Measurements from ENCODE around the gene NAA35.

NAA35 gene

DNA sequence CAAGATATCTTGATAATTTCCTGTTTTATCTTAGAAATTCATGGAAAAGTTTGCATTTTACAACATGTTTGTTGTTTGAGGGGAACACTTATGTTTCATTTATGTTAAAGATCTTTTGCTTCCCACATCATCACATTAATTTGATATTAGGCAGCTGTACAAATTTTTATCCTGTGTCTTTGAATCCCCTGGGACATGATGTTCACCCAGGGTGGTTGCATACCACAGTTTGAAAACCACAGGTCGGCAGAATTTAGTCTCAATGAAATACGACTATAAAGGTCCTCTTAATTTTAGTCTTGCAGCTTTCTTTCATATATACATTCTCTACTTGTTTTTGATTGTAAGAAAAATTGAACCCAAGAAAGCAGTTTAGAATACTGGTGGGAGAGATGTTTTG is 3.7 kb downstream of the NAA35 start:
- Histone ChIP-seq H4K8ac (ENCODE audit: low read depth, low read length) (no peak overlapping the region), H3K14ac (ENCODE audit: low read length) (no peak overlapping the region), H3K18ac (ENCODE audit: low read length) (no peak overlapping the region), H3K27me3 (ENCODE audit: insufficient read depth, low read length) (no peaks in the 10 kb centered on the region), H3K79me2 (ENCODE audit: control insufficient read depth, insufficient read depth, low read length, poor library complexity) (peaks cover 10% of the 10 kb centered on the region), H3K9me3 (ENCODE audit: insufficient read depth, low read depth, low read length) (no peaks in the 10 kb centered on the region), H3K27ac (ENCODE audit: low read depth, low read length) (no peak overlapping the region), H4K12ac (ENCODE audit: low read depth, low read length) (no peak overlapping the region), H3K4me1 (ENCODE audit: control insufficient read depth in 1 of 2, insufficient read depth in 2 of 2, low read length in 2 of 2) (no peaks in the 10 kb centered on the region), H4K91ac (ENCODE audit: low read depth, low read length) (no peak overlapping the region), H2BK12ac (ENCODE audit: low read length) (no peak overlapping the region), H3K23ac (ENCODE audit: low read length) (no peak overlapping the region), H3K4me3 (ENCODE audit: low read depth, low read length) (no peak overlapping the region), H3K36me3 (ENCODE audit: control insufficient read depth in 1 of 2, insufficient read depth in 2 of 2, low read length in 2 of 2) (peaks cover 0 to 14% of the 10 kb centered on the region in 2 experiments), H3K9ac (ENCODE audit: low read length) (no peak overlapping the region), H2BK120ac (ENCODE audit: insufficient read depth, low read length, poor library complexity) (no peak overlapping the region), H3K79me1 (ENCODE audit: low read length) (peaks cover 8% of the 10 kb centered on the region), H3K4ac (ENCODE audit: low read depth, low read length) (no peak overlapping the region), H2AK5ac (ENCODE audit: low read length) (no peak overlapping the region), H2AFZ (ENCODE audit: insufficient read depth, low read length, poor library complexity) (no peak overlapping the region), H2BK5ac (ENCODE audit: low read depth, low read length, poor library complexity) (no peak overlapping the region), H3K4me2 (ENCODE audit: low read length) (no peak overlapping the region)
- no peak for DNase-seq
- WGBS (ENCODE audit: extremely low coverage, insufficient coverage, insufficient read length) = no CpG with 5 or more reads among the region's 2 CpGs

DNA sequence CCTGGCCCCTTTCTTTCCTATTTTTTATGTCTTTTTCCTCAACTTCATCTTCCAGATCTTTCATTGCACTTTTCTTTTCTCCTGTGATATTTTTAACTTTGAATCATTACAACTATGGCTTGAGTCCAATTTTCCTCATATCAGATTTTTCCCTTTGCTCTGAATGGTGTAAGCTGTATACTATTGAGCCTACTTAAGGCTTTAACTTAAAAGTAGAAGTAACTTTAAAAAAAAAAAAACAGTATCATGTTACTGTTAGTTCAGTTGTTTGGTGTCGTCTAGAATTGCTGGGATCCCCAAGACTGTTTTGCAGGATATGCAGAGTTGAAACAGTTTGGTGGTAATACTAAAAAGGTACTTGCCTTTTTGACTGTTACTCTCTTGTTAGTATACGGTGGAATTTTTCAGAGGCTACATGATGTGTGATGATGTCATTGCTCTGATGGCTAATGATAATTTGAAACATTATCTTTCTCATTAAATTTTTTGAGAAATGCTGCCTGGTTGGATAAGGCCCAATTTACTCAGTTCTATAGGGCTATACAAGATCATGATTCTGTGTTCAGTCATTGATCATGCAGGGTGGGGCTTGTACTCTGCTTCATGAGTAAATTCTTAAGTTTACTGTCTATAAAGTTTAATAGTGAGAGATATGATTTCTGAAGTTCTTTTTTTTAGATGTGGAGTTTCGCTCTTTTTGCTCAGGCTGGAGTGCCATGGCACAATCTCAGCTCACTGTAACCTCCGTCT is 8.8 kb downstream of the NAA35 start:
- Histone ChIP-seq H4K12ac (ENCODE audit: low read depth, low read length) (no peak overlapping the region), H3K9ac (ENCODE audit: low read length) (no peak overlapping the region), H3K27ac (ENCODE audit: low read depth, low read length) (no peak overlapping the region), H3K4me1 (ENCODE audit: control insufficient read depth in 1 of 2, insufficient read depth in 2 of 2, low read length in 2 of 2) (no peaks in the 10 kb centered on the region), H2AFZ (ENCODE audit: insufficient read depth, low read length, poor library complexity) (no peak overlapping the region), H4K8ac (ENCODE audit: low read depth, low read length) (no peak overlapping the region), H3K79me1 (ENCODE audit: low read length) (no peaks in the 10 kb centered on the region), H3K4ac (ENCODE audit: low read depth, low read length) (no peak overlapping the region), H3K23ac (ENCODE audit: low read length) (no peak overlapping the region), H2BK12ac (ENCODE audit: low read length) (no peak overlapping the region), H2BK120ac (ENCODE audit: insufficient read depth, low read length, poor library complexity) (no peak overlapping the region), H3K9me3 (ENCODE audit: insufficient read depth, low read depth, low read length) (no peaks in the 10 kb centered on the region), H3K79me2 (ENCODE audit: control insufficient read depth, insufficient read depth, low read length, poor library complexity) (peaks cover 6% of the 10 kb centered on the region), H3K4me3 (ENCODE audit: low read depth, low read length) (no peak overlapping the region), H4K91ac (ENCODE audit: low read depth, low read length) (no peak overlapping the region), H3K14ac (ENCODE audit: low read length) (no peak overlapping the region), H2BK5ac (ENCODE audit: low read depth, low read length, poor library complexity) (no peak overlapping the region), H3K27me3 (ENCODE audit: insufficient read depth, low read length) (no peaks in the 10 kb centered on the region), H3K36me3 (ENCODE audit: control insufficient read depth in 1 of 2, insufficient read depth in 2 of 2, low read length in 2 of 2) (peaks cover 14 to 18% of the 10 kb centered on the region in 2 experiments), H3K4me2 (ENCODE audit: low read length) (no peak overlapping the region), H2AK5ac (ENCODE audit: low read length) (no peak overlapping the region), H3K18ac (ENCODE audit: low read length) (no peak overlapping the region)
- no CpG with 5 or more reads among the region's 4 CpGs for WGBS (ENCODE audit: extremely low coverage, insufficient coverage, insufficient read length)
- no peak for DNase-seq

DNA sequence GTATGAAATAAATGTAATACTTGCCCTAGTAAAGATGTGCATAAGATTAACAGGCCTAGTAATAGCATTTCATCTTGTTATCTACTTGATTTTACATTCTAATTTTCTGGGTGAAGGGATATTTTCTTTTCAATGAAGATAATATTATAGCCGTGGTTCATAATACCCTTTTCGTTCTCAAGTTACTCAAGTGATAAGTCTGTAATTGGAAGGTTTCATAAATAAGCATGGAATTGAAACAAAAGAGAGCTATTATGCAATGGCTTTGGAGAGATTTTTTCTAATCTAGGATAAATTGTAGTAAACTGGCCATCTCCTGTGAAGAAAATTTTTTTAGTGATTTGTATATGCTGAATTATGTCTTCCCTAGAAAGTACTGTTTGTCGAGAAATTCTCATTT is 19.0 kb downstream of the NAA35 start:
- no peak overlapping the region for H2BK12ac ChIP-seq (ENCODE audit: low read length)
- DNase-seq = no peak
- H3K27ac ChIP-seq (ENCODE audit: low read depth, low read length) = no peak overlapping the region
- H3K14ac ChIP-seq (ENCODE audit: low read length) = no peak overlapping the region
- H3K79me1 ChIP-seq (ENCODE audit: low read length) = no peaks in the 10 kb centered on the region
- H3K36me3 ChIP-seq (ENCODE audit: control insufficient read depth in 1 of 2, insufficient read depth in 2 of 2, low read length in 2 of 2) = peaks cover 8% of the 10 kb centered on the region in 2 experiments
- no peak overlapping the region for H3K4me2 ChIP-seq (ENCODE audit: low read length)
- WGBS (ENCODE audit: extremely low coverage, insufficient coverage, insufficient read length) = no CpG with 5 or more reads among the region's 3 CpGs
- no peak overlapping the region for H2AFZ ChIP-seq (ENCODE audit: insufficient read depth, low read length, poor library complexity)
- no peak overlapping the region for H2BK120ac ChIP-seq (ENCODE audit: insufficient read depth, low read length, poor library complexity)
- no peak overlapping the region for H3K9ac ChIP-seq (ENCODE audit: low read length)
- no peak overlapping the region for H3K18ac ChIP-seq (ENCODE audit: low read length)
- no peak overlapping the region for H2AK5ac ChIP-seq (ENCODE audit: low read length)
- H4K91ac ChIP-seq (ENCODE audit: low read depth, low read length) = no peak overlapping the region
- H3K79me2 ChIP-seq (ENCODE audit: control insufficient read depth, insufficient read depth, low read length, poor library complexity) = no peaks in the 10 kb centered on the region
- H3K4me3 ChIP-seq (ENCODE audit: low read depth, low read length) = no peak overlapping the region
- no peaks in the 10 kb centered on the region for H3K9me3 ChIP-seq (ENCODE audit: insufficient read depth, low read depth, low read length)
- H4K8ac ChIP-seq (ENCODE audit: low read depth, low read length) = no peak overlapping the region
- H2BK5ac ChIP-seq (ENCODE audit: low read depth, low read length, poor library complexity) = no peak overlapping the region
- no peak overlapping the region for H3K23ac ChIP-seq (ENCODE audit: low read length)
- H3K4me1 ChIP-seq (ENCODE audit: control insufficient read depth in 1 of 2, insufficient read depth in 2 of 2, low read length in 2 of 2) = no peaks in the 10 kb centered on the region
- H4K12ac ChIP-seq (ENCODE audit: low read depth, low read length) = no peak overlapping the region
- no peaks in the 10 kb centered on the region for H3K27me3 ChIP-seq (ENCODE audit: insufficient read depth, low read length)
- H3K4ac ChIP-seq (ENCODE audit: low read depth, low read length) = no peak overlapping the region

DNA sequence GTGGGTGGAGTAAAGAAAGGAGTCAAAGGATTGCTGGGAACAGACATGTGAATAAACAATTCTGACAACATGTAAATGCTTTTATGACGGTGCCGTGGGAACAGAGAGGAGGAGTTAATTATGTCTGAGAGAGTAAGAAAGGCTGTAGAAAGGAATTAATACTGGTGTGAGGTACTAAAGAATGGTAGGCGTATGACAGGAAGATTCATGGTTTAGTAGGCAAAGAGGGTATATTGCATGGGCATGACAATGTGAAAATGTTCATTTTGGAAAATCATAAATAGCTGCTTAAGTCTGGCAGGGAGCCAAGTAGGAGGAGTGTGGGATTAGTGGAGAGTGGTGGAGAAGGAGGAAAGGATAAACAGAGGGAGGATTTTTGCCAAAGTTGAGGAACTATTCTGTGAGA is 19.7 kb downstream of the NAA35 start:
- H3K9me3 ChIP-seq (ENCODE audit: insufficient read depth, low read depth, low read length) = no peaks in the 10 kb centered on the region
- H4K8ac ChIP-seq (ENCODE audit: low read depth, low read length) = no peak overlapping the region
- no peak overlapping the region for H4K91ac ChIP-seq (ENCODE audit: low read depth, low read length)
- H3K36me3 ChIP-seq (ENCODE audit: control insufficient read depth in 1 of 2, insufficient read depth in 2 of 2, low read length in 2 of 2) = peaks cover 11% of the 10 kb centered on the region in 2 experiments
- WGBS (ENCODE audit: extremely low coverage, insufficient coverage, insufficient read length) = no CpG with 5 or more reads among the region's 3 CpGs
- no peak overlapping the region for H3K4me2 ChIP-seq (ENCODE audit: low read length)
- no peak overlapping the region for H2AK5ac ChIP-seq (ENCODE audit: low read length)
- no peaks in the 10 kb centered on the region for H3K4me1 ChIP-seq (ENCODE audit: control insufficient read depth in 1 of 2, insufficient read depth in 2 of 2, low read length in 2 of 2)
- no peak overlapping the region for H4K12ac ChIP-seq (ENCODE audit: low read depth, low read length)
- H2BK120ac ChIP-seq (ENCODE audit: insufficient read depth, low read length, poor library complexity) = no peak overlapping the region
- no peak overlapping the region for H3K27ac ChIP-seq (ENCODE audit: low read depth, low read length)
- no peak overlapping the region for H3K23ac ChIP-seq (ENCODE audit: low read length)
- no peak overlapping the region for H3K9ac ChIP-seq (ENCODE audit: low read length)
- no peak overlapping the region for H2BK12ac ChIP-seq (ENCODE audit: low read length)
- H3K27me3 ChIP-seq (ENCODE audit: insufficient read depth, low read length) = no peaks in the 10 kb centered on the region
- no peaks in the 10 kb centered on the region for H3K79me1 ChIP-seq (ENCODE audit: low read length)
- H2AFZ ChIP-seq (ENCODE audit: insufficient read depth, low read length, poor library complexity) = no peak overlapping the region
- H3K18ac ChIP-seq (ENCODE audit: low read length) = no peak overlapping the region
- no peak overlapping the region for H2BK5ac ChIP-seq (ENCODE audit: low read depth, low read length, poor library complexity)
- H3K79me2 ChIP-seq (ENCODE audit: control insufficient read depth, insufficient read depth, low read length, poor library complexity) = no peaks in the 10 kb centered on the region
- no peak overlapping the region for H3K4me3 ChIP-seq (ENCODE audit: low read depth, low read length)
- no peak overlapping the region for H3K14ac ChIP-seq (ENCODE audit: low read length)
- DNase-seq = no peak
- no peak overlapping the region for H3K4ac ChIP-seq (ENCODE audit: low read depth, low read length)
